ENCODE results near the gene DPH7.
"Not testable (repeated sequence)": the region's sequence is repeated elsewhere in the genome, so short reads cannot be mapped to it uniquely, and the experiment has no call there.

Gene DPH7

DNA sequence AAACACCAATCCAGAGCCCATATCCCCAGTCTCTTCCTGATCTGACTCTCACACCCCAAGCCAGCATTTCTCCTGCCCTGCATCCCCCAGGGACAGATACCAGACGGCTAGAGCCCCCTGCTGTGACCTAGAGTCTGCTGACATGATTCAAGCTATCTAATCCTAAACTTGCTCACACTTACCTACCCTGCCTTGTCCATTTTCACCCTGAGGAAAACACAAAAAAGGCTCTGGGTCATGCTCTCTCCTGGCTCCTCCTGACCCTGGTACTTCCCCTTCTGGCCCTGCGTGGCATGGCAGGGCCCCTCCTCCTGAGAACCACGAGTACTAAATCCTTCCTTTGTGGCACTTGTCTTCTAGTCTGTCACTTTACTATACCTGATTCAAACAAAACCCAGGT, 23.9 kb upstream of the DPH7 start:
- Histone ChIP-seq H4K20me1 (ENCODE audit: insufficient read depth, low read length, poor library complexity, severe bottlenecking) (peaks cover 12% of the 10 kb centered on the region), H3K4me1 (ENCODE audit: insufficient read depth, low read length, poor library complexity, severe bottlenecking) (peaks cover 27% of the 10 kb centered on the region), H2AFZ (ENCODE audit: low read length) (peak overlapping the region; percentile 47), H3K36me3 (ENCODE audit: insufficient read depth, low read length) (no peaks in the 10 kb centered on the region), H3F3A (ENCODE audit: low read depth) (0 out of 2 replicates have a peak, but pooled peaks cover 2% of the 10 kb centered on the region), H3K79me2 (ENCODE audit: insufficient read depth, low read length) (peaks cover 17% of the 10 kb centered on the region), H3K9ac (ENCODE audit: low read depth, low read length, poor library complexity, severe bottlenecking) (peak overlapping the region; percentile 2), H3K27me3 (ENCODE audit: insufficient read depth, low read length, poor library complexity, severe bottlenecking) (no peaks in the 10 kb centered on the region), H3K4me3 (ENCODE audit: low read length, poor library complexity, severe bottlenecking) (no peak overlapping the region), H3K4me2 (ENCODE audit: low read depth, low read length, poor library complexity, severe bottlenecking) (peak overlapping the region; percentile 8), H3K9me3 (ENCODE audit: insufficient read depth, low read depth, low read length) (no peaks in the 10 kb centered on the region), H3K9me2 (replicated peaks; ENCODE audit: low read depth, low read length) (no peaks in the 10 kb centered on the region)
- no peak for TF ChIP-seq EZH2phosphoT487 (IDR thresholded peaks at IDR 0.05; ENCODE audit: borderline replicate concordance)
- TF ChIP-seq, protein P1, sequence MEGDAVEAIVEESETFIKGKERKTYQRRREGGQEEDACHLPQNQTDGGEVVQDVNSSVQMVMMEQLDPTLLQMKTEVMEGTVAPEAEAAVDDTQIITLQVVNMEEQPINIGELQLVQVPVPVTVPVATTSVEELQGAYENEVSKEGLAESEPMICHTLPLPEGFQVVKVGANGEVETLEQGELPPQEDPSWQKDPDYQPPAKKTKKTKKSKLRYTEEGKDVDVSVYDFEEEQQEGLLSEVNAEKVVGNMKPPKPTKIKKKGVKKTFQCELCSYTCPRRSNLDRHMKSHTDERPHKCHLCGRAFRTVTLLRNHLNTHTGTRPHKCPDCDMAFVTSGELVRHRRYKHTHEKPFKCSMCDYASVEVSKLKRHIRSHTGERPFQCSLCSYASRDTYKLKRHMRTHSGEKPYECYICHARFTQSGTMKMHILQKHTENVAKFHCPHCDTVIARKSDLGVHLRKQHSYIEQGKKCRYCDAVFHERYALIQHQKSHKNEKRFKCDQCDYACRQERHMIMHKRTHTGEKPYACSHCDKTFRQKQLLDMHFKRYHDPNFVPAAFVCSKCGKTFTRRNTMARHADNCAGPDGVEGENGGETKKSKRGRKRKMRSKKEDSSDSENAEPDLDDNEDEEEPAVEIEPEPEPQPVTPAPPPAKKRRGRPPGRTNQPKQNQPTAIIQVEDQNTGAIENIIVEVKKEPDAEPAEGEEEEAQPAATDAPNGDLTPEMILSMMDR (conservative IDR thresholded peaks at IDR 0.05; ENCODE audit: low read length) = no peak; the same call in 1 of the 2 replicates

DNA sequence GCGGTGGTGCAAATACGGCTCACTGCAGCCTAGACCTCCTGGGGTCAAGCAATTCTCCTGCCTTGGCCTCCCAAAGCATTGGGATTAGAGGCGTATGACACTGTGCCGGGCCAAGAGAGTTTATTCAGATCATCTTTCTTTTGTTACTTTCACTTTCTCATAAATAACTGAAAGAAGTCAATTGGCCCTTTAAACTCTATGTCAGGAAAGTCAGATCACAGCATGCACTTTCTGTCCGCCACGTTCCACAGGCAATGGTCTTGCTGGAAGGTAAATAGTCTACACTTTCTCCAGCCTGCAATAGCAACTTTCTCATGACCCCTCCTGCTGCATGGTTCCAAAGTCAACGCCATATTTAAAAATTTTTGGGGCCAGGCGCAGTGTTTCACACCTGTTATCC, 20.2 kb upstream of the DPH7 start:
- Histone ChIP-seq H3K4me1 (ENCODE audit: insufficient read depth, low read length, poor library complexity, severe bottlenecking) (peaks cover 10% of the 10 kb centered on the region), H3K27me3 (ENCODE audit: insufficient read depth, low read length, poor library complexity, severe bottlenecking) (no peaks in the 10 kb centered on the region), H3F3A (ENCODE audit: low read depth) (0 out of 2 replicates have a peak, but pooled peaks cover 2% of the 10 kb centered on the region), H3K36me3 (ENCODE audit: insufficient read depth, low read length) (no peaks in the 10 kb centered on the region), H3K9ac (ENCODE audit: low read depth, low read length, poor library complexity, severe bottlenecking) (no peak overlapping the region), H2AFZ (ENCODE audit: low read length) (no peak overlapping the region), H3K9me2 (replicated peaks; ENCODE audit: low read depth, low read length) (no peaks in the 10 kb centered on the region), H3K79me2 (ENCODE audit: insufficient read depth, low read length) (no peaks in the 10 kb centered on the region), H3K4me3 (ENCODE audit: low read length, poor library complexity, severe bottlenecking) (no peak overlapping the region), H3K4me2 (ENCODE audit: low read depth, low read length, poor library complexity, severe bottlenecking) (no peak overlapping the region), H3K9me3 (ENCODE audit: insufficient read depth, low read depth, low read length) (no peaks in the 10 kb centered on the region), H4K20me1 (ENCODE audit: insufficient read depth, low read length, poor library complexity, severe bottlenecking) (no peaks in the 10 kb centered on the region)
- TF ChIP-seq, protein P1 (conservative IDR thresholded peaks at IDR 0.05; ENCODE audit: low read length) = no peak
- TF ChIP-seq EZH2phosphoT487 (IDR thresholded peaks at IDR 0.05; ENCODE audit: borderline replicate concordance) = no peak

DNA sequence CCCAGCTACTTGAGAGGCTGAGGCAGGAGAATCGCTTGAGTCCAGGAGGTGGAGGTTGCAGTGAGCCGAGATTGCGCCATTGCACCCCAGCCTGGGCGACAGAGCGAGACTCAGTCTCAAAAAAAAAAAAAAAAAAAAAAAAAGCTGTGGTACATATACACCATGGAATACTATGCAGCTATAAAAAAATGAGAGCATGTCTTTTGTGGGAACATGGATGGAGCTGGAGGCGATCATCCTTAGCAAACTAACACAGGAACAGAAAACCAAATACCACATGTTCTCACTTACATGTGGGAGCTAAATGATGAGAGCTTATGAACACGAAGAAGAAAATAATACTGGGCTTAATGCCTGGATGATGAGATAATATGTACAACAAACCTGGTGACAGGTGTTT, 17.9 kb upstream of the DPH7 start:
- not testable (repeated sequence) for H3K4me2 ChIP-seq (ENCODE audit: low read depth, low read length, poor library complexity, severe bottlenecking); H3K36me3 ChIP-seq (ENCODE audit: insufficient read depth, low read length); H3F3A ChIP-seq (ENCODE audit: low read depth); H3K9ac ChIP-seq (ENCODE audit: low read depth, low read length, poor library complexity, severe bottlenecking); H3K4me3 ChIP-seq (ENCODE audit: low read length, poor library complexity, severe bottlenecking); H4K20me1 ChIP-seq (ENCODE audit: insufficient read depth, low read length, poor library complexity, severe bottlenecking); H3K27me3 ChIP-seq (ENCODE audit: insufficient read depth, low read length, poor library complexity, severe bottlenecking); H3K79me2 ChIP-seq (ENCODE audit: insufficient read depth, low read length); H2AFZ ChIP-seq (ENCODE audit: low read length); H3K4me1 ChIP-seq (ENCODE audit: insufficient read depth, low read length, poor library complexity, severe bottlenecking); H3K9me2 ChIP-seq (replicated peaks; ENCODE audit: low read depth, low read length); H3K9me3 ChIP-seq (ENCODE audit: insufficient read depth, low read depth, low read length)

DNA sequence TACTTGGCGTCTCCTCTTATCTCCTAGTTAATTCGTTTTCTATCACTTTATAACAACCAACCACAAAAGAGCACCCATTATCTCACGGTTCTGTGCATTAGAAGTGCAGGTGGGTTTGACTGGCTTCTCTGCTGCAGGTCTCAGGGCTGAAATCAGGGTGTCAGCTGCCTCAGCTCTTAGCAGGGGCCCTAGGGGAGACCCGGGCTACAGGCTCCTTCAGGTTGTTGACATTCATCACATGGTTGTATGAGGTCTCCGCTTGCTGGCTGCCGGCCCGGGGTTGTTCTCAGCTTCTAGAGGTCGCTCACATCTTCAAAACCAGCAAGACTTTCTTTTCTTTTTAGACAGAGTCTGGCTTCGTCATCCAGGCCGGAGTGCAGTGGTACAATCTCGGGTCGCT, 14.5 kb upstream of the DPH7 start:
- Histone ChIP-seq H3K9me3 (ENCODE audit: insufficient read depth, low read depth, low read length) (no peaks in the 10 kb centered on the region), H3K9ac (ENCODE audit: low read depth, low read length, poor library complexity, severe bottlenecking) (no peak overlapping the region), H3K36me3 (ENCODE audit: insufficient read depth, low read length) (no peaks in the 10 kb centered on the region), H2AFZ (ENCODE audit: low read length) (no peak overlapping the region), H3K4me3 (ENCODE audit: low read length, poor library complexity, severe bottlenecking) (no peak overlapping the region), H3K9me2 (replicated peaks; ENCODE audit: low read depth, low read length) (no peaks in the 10 kb centered on the region), H3K4me1 (ENCODE audit: insufficient read depth, low read length, poor library complexity, severe bottlenecking) (peaks cover 10% of the 10 kb centered on the region), H4K20me1 (ENCODE audit: insufficient read depth, low read length, poor library complexity, severe bottlenecking) (peaks cover 9% of the 10 kb centered on the region), H3K27me3 (ENCODE audit: insufficient read depth, low read length, poor library complexity, severe bottlenecking) (no peaks in the 10 kb centered on the region), H3K4me2 (ENCODE audit: low read depth, low read length, poor library complexity, severe bottlenecking) (no peak overlapping the region), H3F3A (ENCODE audit: low read depth) (no peaks in the 10 kb centered on the region), H3K79me2 (ENCODE audit: insufficient read depth, low read length) (peaks cover 16% of the 10 kb centered on the region)
- TF ChIP-seq, protein P1 (conservative IDR thresholded peaks at IDR 0.05; ENCODE audit: low read length) = no peak
- no peak for TF ChIP-seq EZH2phosphoT487 (IDR thresholded peaks at IDR 0.05; ENCODE audit: borderline replicate concordance)
